ENCODE results near the gene TMX3. TPM values are rescaled to one million over a fixed set of nuclear protein-coding genes. Genes with fewer than 3 reads are reported as not detected.

The TMX3 gene, protein sequence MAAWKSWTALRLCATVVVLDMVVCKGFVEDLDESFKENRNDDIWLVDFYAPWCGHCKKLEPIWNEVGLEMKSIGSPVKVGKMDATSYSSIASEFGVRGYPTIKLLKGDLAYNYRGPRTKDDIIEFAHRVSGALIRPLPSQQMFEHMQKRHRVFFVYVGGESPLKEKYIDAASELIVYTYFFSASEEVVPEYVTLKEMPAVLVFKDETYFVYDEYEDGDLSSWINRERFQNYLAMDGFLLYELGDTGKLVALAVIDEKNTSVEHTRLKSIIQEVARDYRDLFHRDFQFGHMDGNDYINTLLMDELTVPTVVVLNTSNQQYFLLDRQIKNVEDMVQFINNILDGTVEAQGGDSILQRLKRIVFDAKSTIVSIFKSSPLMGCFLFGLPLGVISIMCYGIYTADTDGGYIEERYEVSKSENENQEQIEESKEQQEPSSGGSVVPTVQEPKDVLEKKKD
- 22.7 and 33.3 TPM in 2 replicates for total RNA-seq

DNA sequence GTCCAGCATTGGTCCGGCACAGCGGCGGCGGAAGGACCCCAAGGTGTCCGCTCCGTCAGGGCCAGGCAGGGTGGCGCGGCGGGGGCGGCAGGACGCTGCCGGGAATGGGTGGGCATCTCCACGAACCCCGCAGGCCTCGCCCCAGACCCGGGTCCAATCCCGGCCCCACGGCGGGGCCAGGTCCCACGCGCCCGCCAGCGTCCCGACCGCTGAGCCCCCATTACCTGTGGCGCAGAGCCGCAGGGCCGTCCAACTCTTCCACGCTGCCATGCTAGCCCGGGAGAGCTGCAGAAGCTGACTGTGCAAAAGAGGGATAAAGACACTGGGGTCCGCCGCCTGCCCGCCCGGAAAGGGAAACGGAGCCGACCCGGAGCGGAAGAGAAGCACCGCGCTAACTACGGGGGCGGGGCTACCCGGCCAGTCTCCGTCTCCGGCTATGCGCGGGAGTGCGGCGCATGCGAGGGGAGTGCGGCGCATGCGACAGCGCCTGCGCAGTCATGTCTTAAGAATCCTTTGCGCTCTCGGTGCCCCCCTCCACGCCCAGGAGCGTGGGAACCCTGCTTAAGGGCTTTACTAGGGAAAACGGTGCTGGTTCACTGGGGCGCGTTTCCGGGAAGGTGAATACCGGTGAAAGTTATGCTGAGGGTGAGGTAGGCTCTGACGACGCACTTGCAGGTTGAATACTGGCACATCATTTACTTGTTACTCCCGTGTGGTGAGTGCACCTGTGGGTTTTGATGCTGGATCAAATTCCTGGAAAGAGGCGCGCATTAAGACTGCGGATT lies at the start of gene TMX3:
TSS of gene TMX3 (minus strand) at position 397 of the 785 bp plus-strand sequence. CDS start at position 270, 127 bp downstream.

Other genes starting within 250 kb of the TMX3 start
- 0.86 and 1.4 TPM in 2 replicates for gene CCDC102B, start 83.0 kb upstream of the TMX3 start, total RNA-seq

Data from hair follicular keratinocyte (primary cell).